ENCODE measurements around the gene DNAJC28. TPM values are rescaled to one million over a fixed set of nuclear protein-coding genes. Genes with fewer than 3 reads are reported as not detected.

Gene DNAJC28
- total RNA-seq, 1 experiment from 2014 or later, result 1.5 TPM

DNA sequence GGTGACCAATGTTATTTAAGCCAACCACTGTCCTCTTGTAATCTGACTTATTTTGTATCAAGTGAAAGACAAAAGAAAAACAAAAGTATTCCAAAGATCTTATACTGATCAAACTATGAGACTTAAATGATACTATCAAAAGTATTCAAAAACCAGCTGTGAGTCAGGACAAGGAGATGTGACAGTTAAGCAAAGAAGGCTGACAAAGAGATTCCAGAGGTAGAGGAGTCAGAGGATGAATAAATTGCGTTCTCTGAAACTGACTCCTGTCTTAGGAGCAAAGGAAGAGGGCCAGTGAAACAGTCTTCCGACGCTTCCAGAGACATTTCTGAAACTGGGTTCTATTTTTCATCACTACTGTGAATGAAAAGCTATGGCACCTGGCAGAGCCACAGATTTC, 32.7 kb downstream of the DNAJC28 start:
- Histone ChIP-seq H3K27ac (ENCODE audit: low read length) (no peak overlapping the region), H3K9me3 (ENCODE audit: control insufficient read depth, insufficient read depth, low read depth, low read length) (no peaks in the 10 kb centered on the region), H3K27me3 (ENCODE audit: control insufficient read depth, insufficient read depth, low read length) (no peaks in the 10 kb centered on the region), H3K4me3 (ENCODE audit: low read depth in 2 of 2, low read length in 2 of 2) (no peak overlapping the region), H3K4me1 (ENCODE audit: control insufficient read depth, insufficient read depth, low read length) (no peaks in the 10 kb centered on the region), H3K36me3 (ENCODE audit: control insufficient read depth, insufficient read depth, low read length) (peaks cover 3% of the 10 kb centered on the region)
- no peak for TF ChIP-seq POLR2AphosphoS5 (IDR thresholded peaks at IDR 0.05; ENCODE audit: low read depth, low read length)
- TF ChIP-seq, protein P1, sequence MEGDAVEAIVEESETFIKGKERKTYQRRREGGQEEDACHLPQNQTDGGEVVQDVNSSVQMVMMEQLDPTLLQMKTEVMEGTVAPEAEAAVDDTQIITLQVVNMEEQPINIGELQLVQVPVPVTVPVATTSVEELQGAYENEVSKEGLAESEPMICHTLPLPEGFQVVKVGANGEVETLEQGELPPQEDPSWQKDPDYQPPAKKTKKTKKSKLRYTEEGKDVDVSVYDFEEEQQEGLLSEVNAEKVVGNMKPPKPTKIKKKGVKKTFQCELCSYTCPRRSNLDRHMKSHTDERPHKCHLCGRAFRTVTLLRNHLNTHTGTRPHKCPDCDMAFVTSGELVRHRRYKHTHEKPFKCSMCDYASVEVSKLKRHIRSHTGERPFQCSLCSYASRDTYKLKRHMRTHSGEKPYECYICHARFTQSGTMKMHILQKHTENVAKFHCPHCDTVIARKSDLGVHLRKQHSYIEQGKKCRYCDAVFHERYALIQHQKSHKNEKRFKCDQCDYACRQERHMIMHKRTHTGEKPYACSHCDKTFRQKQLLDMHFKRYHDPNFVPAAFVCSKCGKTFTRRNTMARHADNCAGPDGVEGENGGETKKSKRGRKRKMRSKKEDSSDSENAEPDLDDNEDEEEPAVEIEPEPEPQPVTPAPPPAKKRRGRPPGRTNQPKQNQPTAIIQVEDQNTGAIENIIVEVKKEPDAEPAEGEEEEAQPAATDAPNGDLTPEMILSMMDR (IDR thresholded peaks at IDR 0.05), result no peak
- no peak for TF ChIP-seq TCF7L2 (IDR thresholded peaks at IDR 0.05; ENCODE audit: low read depth, low read length)
- TF ChIP-seq, protein P2, sequence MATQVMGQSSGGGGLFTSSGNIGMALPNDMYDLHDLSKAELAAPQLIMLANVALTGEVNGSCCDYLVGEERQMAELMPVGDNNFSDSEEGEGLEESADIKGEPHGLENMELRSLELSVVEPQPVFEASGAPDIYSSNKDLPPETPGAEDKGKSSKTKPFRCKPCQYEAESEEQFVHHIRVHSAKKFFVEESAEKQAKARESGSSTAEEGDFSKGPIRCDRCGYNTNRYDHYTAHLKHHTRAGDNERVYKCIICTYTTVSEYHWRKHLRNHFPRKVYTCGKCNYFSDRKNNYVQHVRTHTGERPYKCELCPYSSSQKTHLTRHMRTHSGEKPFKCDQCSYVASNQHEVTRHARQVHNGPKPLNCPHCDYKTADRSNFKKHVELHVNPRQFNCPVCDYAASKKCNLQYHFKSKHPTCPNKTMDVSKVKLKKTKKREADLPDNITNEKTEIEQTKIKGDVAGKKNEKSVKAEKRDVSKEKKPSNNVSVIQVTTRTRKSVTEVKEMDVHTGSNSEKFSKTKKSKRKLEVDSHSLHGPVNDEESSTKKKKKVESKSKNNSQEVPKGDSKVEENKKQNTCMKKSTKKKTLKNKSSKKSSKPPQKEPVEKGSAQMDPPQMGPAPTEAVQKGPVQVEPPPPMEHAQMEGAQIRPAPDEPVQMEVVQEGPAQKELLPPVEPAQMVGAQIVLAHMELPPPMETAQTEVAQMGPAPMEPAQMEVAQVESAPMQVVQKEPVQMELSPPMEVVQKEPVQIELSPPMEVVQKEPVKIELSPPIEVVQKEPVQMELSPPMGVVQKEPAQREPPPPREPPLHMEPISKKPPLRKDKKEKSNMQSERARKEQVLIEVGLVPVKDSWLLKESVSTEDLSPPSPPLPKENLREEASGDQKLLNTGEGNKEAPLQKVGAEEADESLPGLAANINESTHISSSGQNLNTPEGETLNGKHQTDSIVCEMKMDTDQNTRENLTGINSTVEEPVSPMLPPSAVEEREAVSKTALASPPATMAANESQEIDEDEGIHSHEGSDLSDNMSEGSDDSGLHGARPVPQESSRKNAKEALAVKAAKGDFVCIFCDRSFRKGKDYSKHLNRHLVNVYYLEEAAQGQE (IDR thresholded peaks at IDR 0.05; ENCODE audit: insufficient read depth in 1 of 2, low read depth in 2 of 2, low read length in 1 of 2), result no peak
- TF ChIP-seq SIN3A (IDR thresholded peaks at IDR 0.05; ENCODE audit: borderline replicate concordance, insufficient read depth, low read depth, low read length), result no peak
- DNase-seq (ENCODE audit: low read depth, low spot score), result no peak
- POLR2A ChIA-PET, result no interaction called here
- intact Hi-C loops (cut with micrococcal nuclease; ENCODE audit: unreplicated experiment) (no loop called here), in situ Hi-C loops (cut with HindIII; ENCODE audit: low pct_unique_long_range_greater_than_20kb, low sequenced_read_pairs) (no loop called here)
- ATAC-seq, result no peak
- no TSS peak for BruUV-seq (replicated peaks)
- CTCF ChIA-PET, result no interaction called here

DNA sequence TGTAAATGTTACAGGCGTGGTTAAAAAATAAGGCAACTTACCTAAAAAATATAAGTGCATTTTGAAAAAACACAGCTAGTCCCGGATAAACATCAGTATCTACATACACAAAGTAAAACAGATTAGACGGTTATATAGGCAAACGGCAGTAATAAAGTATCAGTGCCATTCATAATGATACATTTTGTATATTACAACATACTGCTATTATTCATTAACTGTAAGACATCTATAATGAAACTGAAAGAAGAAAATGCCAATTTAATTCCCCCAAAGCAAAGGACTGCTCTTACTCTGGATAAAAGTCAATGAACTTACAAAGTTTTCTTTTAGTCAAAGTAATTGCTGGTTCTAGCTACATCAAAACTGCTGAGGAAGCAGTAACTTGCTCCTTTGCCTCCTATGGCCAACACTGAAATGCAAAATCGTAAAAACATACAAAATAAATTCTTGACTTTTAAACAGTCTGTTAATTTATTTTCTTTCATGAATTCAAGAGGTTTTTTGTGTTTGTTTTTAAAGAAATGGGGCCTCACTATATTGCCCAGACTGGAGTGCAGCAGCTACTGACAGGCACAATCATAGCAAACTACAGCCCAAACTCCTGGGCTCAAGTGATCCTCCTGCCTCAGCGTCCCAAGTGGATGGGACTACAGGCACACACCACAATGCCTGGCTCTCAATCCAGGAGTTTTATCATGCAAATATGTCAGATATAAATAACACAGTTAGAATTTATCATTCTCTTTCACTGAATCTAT, 35.6 kb downstream of the DNAJC28 start:
- no TSS peak for BruUV-seq (replicated peaks)
- H3K27me3 ChIP-seq (ENCODE audit: control insufficient read depth, insufficient read depth, low read length), result no peaks in the 10 kb centered on the region
- H3K36me3 ChIP-seq (ENCODE audit: control insufficient read depth, insufficient read depth, low read length), result peaks cover 3% of the 10 kb centered on the region
- ATAC-seq (no peak), DNase-seq (ENCODE audit: low read depth, low spot score) (no peak)
- no peak overlapping the region for H3K4me3 ChIP-seq (ENCODE audit: low read depth in 2 of 2, low read length in 2 of 2)
- no peaks in the 10 kb centered on the region for H3K9me3 ChIP-seq (ENCODE audit: control insufficient read depth, insufficient read depth, low read depth, low read length)
- in situ Hi-C loops (cut with HindIII; ENCODE audit: low pct_unique_long_range_greater_than_20kb, low sequenced_read_pairs) (no loop called here), intact Hi-C loops (cut with micrococcal nuclease; ENCODE audit: unreplicated experiment) (no loop called here)
- H3K4me1 ChIP-seq (ENCODE audit: control insufficient read depth, insufficient read depth, low read length), result no peaks in the 10 kb centered on the region
- ChIA-PET POLR2A (interaction anchor here (0.5 kb wide), 1 partner anchor 34 kb away, joined by 6 read pairs; no protein-coding TSS in a partner anchor), CTCF (no interaction called here)
- no peak for TF ChIP-seq TCF7L2 (IDR thresholded peaks at IDR 0.05; ENCODE audit: low read depth, low read length)
- no peak for TF ChIP-seq POLR2AphosphoS5 (IDR thresholded peaks at IDR 0.05; ENCODE audit: low read depth, low read length)
- TF ChIP-seq SIN3A (IDR thresholded peaks at IDR 0.05; ENCODE audit: borderline replicate concordance, insufficient read depth, low read depth, low read length), result no peak
- TF ChIP-seq, protein P1 (IDR thresholded peaks at IDR 0.05), result no peak
- TF ChIP-seq, protein P2 (IDR thresholded peaks at IDR 0.05; ENCODE audit: insufficient read depth in 1 of 2, low read depth in 2 of 2, low read length in 1 of 2), result no peak
- no peak overlapping the region for H3K27ac ChIP-seq (ENCODE audit: low read length)
